AG09319 (cell line): ENCODE data around the gene ARHGAP26.

Experiments used
- DNase-seq: peaks from one replicate; pipeline ENCODE4 v3.0.0-alpha.2; 2010; ENCODE audit warnings: low read depth; ENCODE audit errors: extremely low read depth
- TF ChIP-seq, protein P1 (sequence below): IDR thresholded peaks from 2 replicates; pipeline ENCODE4 v1.5.1; 2011; ENCODE audit warnings: low read depth, mild to moderate bottlenecking, inconsistent platforms, low read length, moderate library complexity

Gene ARHGAP26

DNA sequence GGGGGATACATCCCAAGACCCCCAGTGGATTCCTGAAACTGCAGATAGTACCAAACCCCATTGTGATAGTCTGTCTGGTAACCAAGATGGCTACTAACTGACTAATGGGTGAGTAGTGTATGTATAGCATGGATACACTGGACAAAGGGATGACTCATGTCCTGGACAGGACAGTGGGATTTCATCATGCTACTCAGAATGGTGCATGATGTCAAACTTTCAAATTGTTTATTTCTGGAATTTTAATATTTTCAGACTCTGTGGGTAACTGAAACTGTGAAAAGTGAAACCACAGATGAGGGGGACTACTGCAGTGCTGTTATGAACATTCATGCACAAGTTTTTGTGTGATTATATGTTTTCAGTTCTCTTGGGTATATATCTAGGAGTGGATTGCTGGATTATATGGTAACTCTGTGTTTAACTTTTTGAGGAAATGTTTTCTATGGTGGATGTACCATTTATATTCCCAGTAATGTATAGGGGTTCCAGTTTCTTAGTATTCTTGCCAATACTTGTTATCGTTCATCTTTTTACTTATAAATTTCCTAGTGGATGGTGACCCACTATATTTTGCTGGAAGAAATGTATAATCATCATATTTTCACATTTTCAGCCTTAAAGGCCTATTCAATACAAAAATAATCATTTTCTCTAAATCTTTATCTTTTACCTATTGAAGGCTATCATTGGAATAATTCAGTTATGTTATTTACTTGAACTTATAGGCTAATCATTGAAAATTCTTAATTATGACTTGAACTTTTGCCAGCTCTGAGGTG lies 492.4 kb downstream of the ARHGAP26 start:
- TF ChIP-seq, protein P1, sequence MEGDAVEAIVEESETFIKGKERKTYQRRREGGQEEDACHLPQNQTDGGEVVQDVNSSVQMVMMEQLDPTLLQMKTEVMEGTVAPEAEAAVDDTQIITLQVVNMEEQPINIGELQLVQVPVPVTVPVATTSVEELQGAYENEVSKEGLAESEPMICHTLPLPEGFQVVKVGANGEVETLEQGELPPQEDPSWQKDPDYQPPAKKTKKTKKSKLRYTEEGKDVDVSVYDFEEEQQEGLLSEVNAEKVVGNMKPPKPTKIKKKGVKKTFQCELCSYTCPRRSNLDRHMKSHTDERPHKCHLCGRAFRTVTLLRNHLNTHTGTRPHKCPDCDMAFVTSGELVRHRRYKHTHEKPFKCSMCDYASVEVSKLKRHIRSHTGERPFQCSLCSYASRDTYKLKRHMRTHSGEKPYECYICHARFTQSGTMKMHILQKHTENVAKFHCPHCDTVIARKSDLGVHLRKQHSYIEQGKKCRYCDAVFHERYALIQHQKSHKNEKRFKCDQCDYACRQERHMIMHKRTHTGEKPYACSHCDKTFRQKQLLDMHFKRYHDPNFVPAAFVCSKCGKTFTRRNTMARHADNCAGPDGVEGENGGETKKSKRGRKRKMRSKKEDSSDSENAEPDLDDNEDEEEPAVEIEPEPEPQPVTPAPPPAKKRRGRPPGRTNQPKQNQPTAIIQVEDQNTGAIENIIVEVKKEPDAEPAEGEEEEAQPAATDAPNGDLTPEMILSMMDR, result no peak
- no peak for DNase-seq

DNA sequence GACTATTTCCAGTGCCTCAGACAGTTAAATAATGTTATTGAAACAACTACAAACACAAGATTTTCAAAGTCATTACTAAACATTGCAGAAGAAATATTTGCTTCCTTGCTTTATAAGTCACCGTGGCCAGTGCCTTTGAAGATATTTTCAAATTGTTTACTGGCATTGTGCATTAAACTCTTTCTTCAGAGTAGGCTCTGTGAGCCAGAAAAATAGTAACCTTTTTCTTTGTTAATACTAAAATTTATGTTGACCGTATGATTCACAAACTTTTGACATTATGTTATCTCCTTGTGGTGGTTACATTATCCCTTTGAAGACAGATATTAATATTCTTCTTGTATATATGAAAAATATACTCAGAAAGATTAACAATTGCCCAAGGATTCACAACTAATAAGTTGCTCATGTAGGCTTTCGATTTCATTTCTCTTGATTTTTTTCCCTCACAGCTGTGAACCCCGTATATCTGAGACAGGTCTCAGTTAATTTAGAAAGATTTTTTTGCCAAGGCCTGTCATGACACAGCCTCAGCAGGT lies 493.2 kb downstream of the ARHGAP26 start:
- no peak for DNase-seq
- TF ChIP-seq, protein P1, result no peak

DNA sequence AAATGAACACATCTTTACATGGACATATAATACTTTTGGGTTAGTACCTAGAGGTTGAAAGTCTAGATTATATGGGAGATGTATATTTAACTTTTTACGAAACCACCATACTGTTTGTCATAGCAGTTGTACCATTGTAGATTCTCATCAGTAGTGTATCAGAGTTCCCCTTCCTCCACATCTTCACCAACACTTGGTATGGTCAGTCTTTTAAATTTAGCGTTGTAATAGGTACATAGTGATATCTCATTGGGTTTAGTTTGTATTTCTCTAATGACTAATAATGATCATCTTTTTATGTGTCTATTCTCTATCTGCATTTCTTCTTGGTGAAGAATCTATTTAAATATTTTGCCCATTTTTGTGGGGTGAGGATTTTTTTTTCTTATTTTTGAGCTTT lies 495.8 kb downstream of the ARHGAP26 start:
- no peak for DNase-seq
- TF ChIP-seq, protein P1, result no peak

DNA sequence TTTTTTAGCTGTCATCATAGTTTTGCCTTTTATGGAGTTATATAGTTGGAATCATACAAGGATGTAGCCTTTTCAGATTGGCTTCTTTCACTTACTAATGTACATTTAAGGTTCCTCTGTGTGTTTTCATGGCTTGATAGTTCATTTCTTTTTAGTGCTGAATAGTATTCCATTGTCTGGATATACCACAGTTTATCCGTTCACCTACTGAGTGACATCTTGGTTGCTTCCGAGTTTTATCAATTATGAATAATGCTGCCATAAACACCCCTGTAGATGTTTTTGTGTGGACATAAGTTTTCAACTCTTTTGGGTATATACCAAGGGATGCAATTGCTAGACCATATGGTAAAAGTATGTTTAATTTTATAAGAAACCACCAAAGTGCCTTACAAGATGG lies 497.0 kb downstream of the ARHGAP26 start:
- TF ChIP-seq, protein P1, result no peak

DNA sequence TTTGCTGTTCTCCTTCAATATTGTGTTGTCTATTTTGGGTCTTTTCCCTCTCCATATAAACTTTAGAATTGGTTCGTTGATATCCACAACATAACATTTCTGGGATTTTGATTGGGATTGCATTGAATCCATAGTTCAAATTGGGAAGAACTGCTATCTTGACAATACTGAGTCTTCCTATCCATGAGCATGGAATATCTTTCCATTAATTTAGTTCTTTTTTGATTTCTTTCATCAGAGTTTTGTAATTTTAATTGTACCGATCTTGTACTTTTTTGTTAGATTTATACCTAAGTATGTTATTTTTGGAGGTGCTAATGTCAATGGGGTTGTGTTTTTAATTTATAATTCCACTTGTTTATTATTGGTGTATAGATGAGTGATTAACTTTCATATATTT lies 498.2 kb downstream of the ARHGAP26 start:
- TF ChIP-seq, protein P1, result no peak
- no peak for DNase-seq

More for the DNA sequence above, 497.0 kb downstream of the ARHGAP26 start:
- no peak for DNase-seq

DNA sequence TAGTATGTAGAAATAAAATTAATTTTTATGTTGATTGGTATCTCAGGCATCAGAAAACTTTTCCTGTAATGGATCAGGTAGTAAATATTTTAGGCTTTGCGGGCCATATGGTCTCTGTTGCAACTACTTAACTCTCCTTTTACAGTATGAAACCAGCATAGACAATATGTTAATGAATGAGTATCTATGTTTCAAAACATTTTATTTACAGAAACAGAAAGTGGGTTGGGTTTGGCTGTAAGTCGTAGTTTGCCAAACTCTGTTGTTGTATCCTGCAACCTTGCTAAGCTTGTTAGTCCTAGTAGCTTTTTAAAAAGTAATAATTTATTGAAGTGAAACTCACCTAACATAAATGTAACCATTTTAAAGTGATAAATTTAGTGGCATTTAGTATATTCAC lies 501.3 kb downstream of the ARHGAP26 start:
- TF ChIP-seq, protein P1, result no peak
- no peak for DNase-seq

DNA sequence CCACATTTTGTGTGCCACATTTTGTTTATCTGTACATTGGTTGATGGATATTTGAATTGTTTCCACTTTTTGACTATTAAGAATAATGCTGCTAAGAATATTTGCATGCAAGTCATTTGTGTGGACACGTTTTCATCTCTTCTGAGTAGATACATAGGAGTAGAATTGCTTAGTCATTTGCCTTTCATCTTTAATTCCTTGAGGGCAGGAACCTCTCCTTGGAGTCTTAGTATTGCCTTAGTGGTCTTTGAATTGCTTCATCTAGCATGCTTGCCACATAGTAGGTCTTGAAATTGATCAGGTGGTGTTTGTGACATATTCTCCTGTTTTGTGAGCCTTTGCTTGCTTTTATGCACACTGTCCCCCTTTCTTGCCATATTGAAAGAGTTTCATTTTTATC lies 504.8 kb downstream of the ARHGAP26 start:
- TF ChIP-seq, protein P1, result no peak
- DNase-seq, result no peak
